Liver (tissue), 9 donors: ENCODE results near the gene SHC3. TPM values are rescaled to one million over a fixed set of nuclear protein-coding genes. Genes with fewer than 3 reads are reported as not detected.

Source experiments
- DNase-seq: peaks from one replicate; pipeline ENCODE4 v3.0.0-alpha.2; 2017; ENCODE audit warnings: low spot score
- H3K27ac ChIP-seq, 2 donors: one replicate each; pipeline ENCODE4 v1.7.0; 2013; ENCODE audit warnings: inconsistent platforms in 2 of 2, low read length in 2 of 2, control low read depth in 1 of 2, low read depth in 1 of 2, mild to moderate bottlenecking in 1 of 2
- H3K27me3 ChIP-seq, 4 donors: one replicate each; pipeline versions ENCODE4 v1.6.1 to v1.7.0; 2013; ENCODE audit warnings: low read length in 3 of 4, inconsistent platforms in 1 of 4, mild to moderate bottlenecking in 1 of 4, moderate library complexity in 1 of 4; ENCODE audit not compliant: control insufficient read depth in 4 of 4, insufficient read depth in 4 of 4
- H3K36me3 ChIP-seq, 4 donors: one replicate each; pipeline versions ENCODE4 v1.6.1 to v1.7.0; 2013; ENCODE audit warnings: low read length in 3 of 4, mild to moderate bottlenecking in 3 of 4, low read depth in 1 of 4, moderate library complexity in 1 of 4; ENCODE audit not compliant: control insufficient read depth in 4 of 4, insufficient read depth in 3 of 4
- H3K4me1 ChIP-seq, 4 donors: one replicate each; pipeline versions ENCODE4 v1.6.1 to v1.7.0; 2013; ENCODE audit warnings: low read length in 3 of 4, mild to moderate bottlenecking in 3 of 4, moderate library complexity in 1 of 4; ENCODE audit not compliant: control insufficient read depth in 4 of 4, insufficient read depth in 4 of 4
- H3K4me3 ChIP-seq, 3 donors: one replicate each; pipeline versions ENCODE4 v1.6.1 to v1.7.0; 2013; ENCODE audit warnings: low read length in 3 of 3, control low read depth in 1 of 3, low read depth in 1 of 3, mild to moderate bottlenecking in 1 of 3
- H3K9ac ChIP-seq, 2 donors: one replicate each; pipeline ENCODE4 v1.7.0; 2013; ENCODE audit warnings: low read length in 2 of 2, mild to moderate bottlenecking in 2 of 2, moderate library complexity in 2 of 2, control low read depth in 1 of 2, low read depth in 1 of 2
- H3K9me3 ChIP-seq, 4 donors: one replicate each; pipeline versions ENCODE4 v1.6.1 to v1.7.0; 2013; ENCODE audit warnings: low read length in 3 of 4; ENCODE audit not compliant: control insufficient read depth in 4 of 4
- EGR1 ChIP-seq, 2 donors: IDR thresholded peaks; 2 replicates each; pipeline ENCODE4 v1.6.1; 2016 to 2018; ENCODE audit warnings: antibody characterized with exemption in 2 of 2, low read depth in 2 of 2
- FOXA1 ChIP-seq: IDR thresholded peaks from 2 replicates; pipeline ENCODE4 v1.6.1; 2016; ENCODE audit warnings: antibody characterized with exemption
- FOXA2 ChIP-seq: IDR thresholded peaks from 2 replicates; pipeline ENCODE4 v1.6.1; 2016; ENCODE audit warnings: antibody characterized with exemption
- GABPA ChIP-seq, 2 donors: IDR thresholded peaks in 1 of 2; conservative IDR thresholded peaks in 1 of 2; 2 replicates each; pipeline ENCODE4 v1.6.1; 2016; ENCODE audit warnings: antibody characterized with exemption in 2 of 2, mild to moderate bottlenecking in 1 of 2, moderate library complexity in 1 of 2
- HNF4A ChIP-seq, 2 donors: conservative IDR thresholded peaks; 2 replicates each; pipeline ENCODE4 v1.6.1; 2016; ENCODE audit warnings: antibody characterized with exemption in 2 of 2, mild to moderate bottlenecking in 2 of 2
- HNF4G ChIP-seq: IDR thresholded peaks from 2 replicates; pipeline ENCODE4 v1.6.1; 2016; ENCODE audit warnings: antibody characterized with exemption
- JUND ChIP-seq, 2 donors: IDR thresholded peaks; 2 replicates each; pipeline ENCODE4 v1.6.1; 2016; ENCODE audit warnings: antibody characterized with exemption in 2 of 2
- NR2F2 ChIP-seq: IDR thresholded peaks from 2 replicates; pipeline ENCODE4 v1.6.1; 2016; ENCODE audit warnings: antibody characterized with exemption
- RAD21 ChIP-seq, 2 donors: IDR thresholded peaks; 2 replicates each; pipeline ENCODE4 v1.6.1; 2016; ENCODE audit warnings: antibody characterized with exemption in 2 of 2, mild to moderate bottlenecking in 2 of 2
- RXRA ChIP-seq, 2 donors: IDR thresholded peaks; 2 replicates each; pipeline ENCODE4 v1.6.1; 2017 to 2018; ENCODE audit warnings: antibody characterized with exemption in 2 of 2, mild to moderate bottlenecking in 1 of 2
- SP1 ChIP-seq: IDR thresholded peaks from 2 replicates; pipeline ENCODE4 v1.6.1; 2018; ENCODE audit warnings: antibody characterized with exemption, mild to moderate bottlenecking
- TAF1 ChIP-seq: conservative IDR thresholded peaks from 2 replicates; pipeline ENCODE4 v1.6.1; 2016; ENCODE audit warnings: antibody characterized with exemption, mild to moderate bottlenecking
- YY1 ChIP-seq: IDR thresholded peaks from 2 replicates; pipeline ENCODE4 v1.6.1; 2016; ENCODE audit warnings: antibody characterized with exemption, mild to moderate bottlenecking
- WGBS: extraction: QIAGEN DNeasy Blood & Tissue Kit; methylation state at CpG from one replicate; pipeline ENCODE4 v1.1.7; 2013; 5-methylcytosine and 5-hydroxymethylcytosine counted together
- polyA plus RNA-seq, 2 donors: library from polyadenylated mRNA; stranded (reverse) in 1 of 2; unstranded in 1 of 2; fragments of 200-250 nt in 1 of 2; fragments of >200 nt in 1 of 2; fragmentation: Nextera tagmentation in 1 of 2; extraction: Ambion mirVana in 1 of 2; gene quantifications; one replicate each; pipeline versions ENCODE4 v1.2.1 to v1.2.3, GENCODE V29; 2013 to 2015
- total RNA-seq, 2 donors: library from RNA; depleted of rRNA; stranded (reverse); fragments of >200 nt; gene quantifications; one replicate each; pipeline ENCODE4 v1.2.3, GENCODE V29; 2014
- TF ChIP-seq, protein P1 (sequence below): IDR thresholded peaks from 2 replicates; pipeline ENCODE4 v1.6.1; 2016; ENCODE audit warnings: antibody characterized with exemption
- TF ChIP-seq, protein P2 (sequence below): fragments of 150-350 bp; IDR thresholded peaks from 2 replicates; pipeline ENCODE4 v1.5.1; 2017; ENCODE audit warnings: improper control_type of control experiment, low read depth, low read length; ENCODE audit not compliant: missing input control
- TF ChIP-seq, protein P3 (sequence below): IDR thresholded peaks from 2 replicates; pipeline ENCODE4 v1.6.1; 2016; ENCODE audit warnings: antibody characterized with exemption
- TF ChIP-seq, protein P4 (sequence below): IDR thresholded peaks from 2 replicates; pipeline ENCODE4 v1.6.1; 2016; ENCODE audit warnings: antibody characterized with exemption
- TF ChIP-seq, protein P5 (sequence below): IDR thresholded peaks from 2 replicates; pipeline ENCODE4 v1.6.1; 2016; ENCODE audit warnings: antibody characterized with exemption, mild to moderate bottlenecking
- donor health status: healthy.
- donor health status: healthy.
- donor health status: healthy.
- donor health status: healthy.
- donor health status: healthy.

SHC3 gene
- total and polyA plus RNA-seq, 4 donors = 0.03 to 0.08 (median 0.04) TPM

DNA sequence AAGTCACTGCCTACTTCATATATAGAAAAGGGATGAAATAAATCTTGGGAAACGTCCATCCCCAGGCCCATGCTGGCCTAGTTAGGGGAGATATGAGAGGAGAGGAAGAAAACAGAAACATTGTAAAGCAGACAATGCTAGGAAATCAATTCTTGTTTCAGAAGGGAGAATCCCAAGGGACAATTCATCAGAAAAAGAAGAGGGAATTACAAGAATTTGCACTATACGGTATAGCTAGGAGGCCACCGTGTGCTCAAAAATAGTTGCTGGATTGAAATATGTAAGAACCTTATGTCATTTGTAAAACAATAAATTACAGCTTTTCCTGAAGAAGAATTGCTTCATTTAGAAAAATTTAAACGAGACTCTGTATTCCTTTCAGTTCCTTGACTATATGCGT, 8.3 kb upstream of the SHC3 start:
- H3K27ac ChIP-seq = no peak overlapping the region
- no peaks in the 10 kb centered on the region for H3K9me3 ChIP-seq
- 88% methylated on average over 5 of the region's 5 CpGs for whole genome bisulfite sequencing
- H3K9ac ChIP-seq = no peak overlapping the region
- peaks cover 0 to 2% (median 0%) of the 10 kb centered on the region in 4 donors for H3K27me3 ChIP-seq
- no peak for DNase-seq
- H3K4me3 ChIP-seq = no peak overlapping the region
- no peaks in the 10 kb centered on the region for H3K4me1 ChIP-seq
- no peaks in the 10 kb centered on the region for H3K36me3 ChIP-seq
- TF ChIP-seq, protein P1, sequence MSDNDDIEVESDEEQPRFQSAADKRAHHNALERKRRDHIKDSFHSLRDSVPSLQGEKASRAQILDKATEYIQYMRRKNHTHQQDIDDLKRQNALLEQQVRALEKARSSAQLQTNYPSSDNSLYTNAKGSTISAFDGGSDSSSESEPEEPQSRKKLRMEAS = no peak
- TF ChIP-seq HNF4G = no peak
- TF ChIP-seq JUND (IDR thresholded peaks at IDR 0.05) = no peak
- TF ChIP-seq, protein P2, sequence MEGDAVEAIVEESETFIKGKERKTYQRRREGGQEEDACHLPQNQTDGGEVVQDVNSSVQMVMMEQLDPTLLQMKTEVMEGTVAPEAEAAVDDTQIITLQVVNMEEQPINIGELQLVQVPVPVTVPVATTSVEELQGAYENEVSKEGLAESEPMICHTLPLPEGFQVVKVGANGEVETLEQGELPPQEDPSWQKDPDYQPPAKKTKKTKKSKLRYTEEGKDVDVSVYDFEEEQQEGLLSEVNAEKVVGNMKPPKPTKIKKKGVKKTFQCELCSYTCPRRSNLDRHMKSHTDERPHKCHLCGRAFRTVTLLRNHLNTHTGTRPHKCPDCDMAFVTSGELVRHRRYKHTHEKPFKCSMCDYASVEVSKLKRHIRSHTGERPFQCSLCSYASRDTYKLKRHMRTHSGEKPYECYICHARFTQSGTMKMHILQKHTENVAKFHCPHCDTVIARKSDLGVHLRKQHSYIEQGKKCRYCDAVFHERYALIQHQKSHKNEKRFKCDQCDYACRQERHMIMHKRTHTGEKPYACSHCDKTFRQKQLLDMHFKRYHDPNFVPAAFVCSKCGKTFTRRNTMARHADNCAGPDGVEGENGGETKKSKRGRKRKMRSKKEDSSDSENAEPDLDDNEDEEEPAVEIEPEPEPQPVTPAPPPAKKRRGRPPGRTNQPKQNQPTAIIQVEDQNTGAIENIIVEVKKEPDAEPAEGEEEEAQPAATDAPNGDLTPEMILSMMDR = no peak
- no peak for TF ChIP-seq RAD21 (IDR thresholded peaks at IDR 0.05)
- TF ChIP-seq RXRA (IDR thresholded peaks at IDR 0.05) = no peak
- no peak for TF ChIP-seq EGR1 (IDR thresholded peaks at IDR 0.05; ENCODE audit: low read depth in 2 of 2)
- TF ChIP-seq, protein P3, sequence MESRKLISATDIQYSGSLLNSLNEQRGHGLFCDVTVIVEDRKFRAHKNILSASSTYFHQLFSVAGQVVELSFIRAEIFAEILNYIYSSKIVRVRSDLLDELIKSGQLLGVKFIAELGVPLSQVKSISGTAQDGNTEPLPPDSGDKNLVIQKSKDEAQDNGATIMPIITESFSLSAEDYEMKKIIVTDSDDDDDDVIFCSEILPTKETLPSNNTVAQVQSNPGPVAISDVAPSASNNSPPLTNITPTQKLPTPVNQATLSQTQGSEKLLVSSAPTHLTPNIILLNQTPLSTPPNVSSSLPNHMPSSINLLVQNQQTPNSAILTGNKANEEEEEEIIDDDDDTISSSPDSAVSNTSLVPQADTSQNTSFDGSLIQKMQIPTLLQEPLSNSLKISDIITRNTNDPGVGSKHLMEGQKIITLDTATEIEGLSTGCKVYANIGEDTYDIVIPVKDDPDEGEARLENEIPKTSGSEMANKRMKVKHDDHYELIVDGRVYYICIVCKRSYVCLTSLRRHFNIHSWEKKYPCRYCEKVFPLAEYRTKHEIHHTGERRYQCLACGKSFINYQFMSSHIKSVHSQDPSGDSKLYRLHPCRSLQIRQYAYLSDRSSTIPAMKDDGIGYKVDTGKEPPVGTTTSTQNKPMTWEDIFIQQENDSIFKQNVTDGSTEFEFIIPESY = no peak
- TF ChIP-seq FOXA2 = no peak
- TF ChIP-seq TAF1 = no peak
- TF ChIP-seq HNF4A (conservative IDR thresholded peaks at IDR 0.05) = no peak
- TF ChIP-seq SP1 = no peak
- TF ChIP-seq FOXA1 = no peak
- TF ChIP-seq, protein P4, sequence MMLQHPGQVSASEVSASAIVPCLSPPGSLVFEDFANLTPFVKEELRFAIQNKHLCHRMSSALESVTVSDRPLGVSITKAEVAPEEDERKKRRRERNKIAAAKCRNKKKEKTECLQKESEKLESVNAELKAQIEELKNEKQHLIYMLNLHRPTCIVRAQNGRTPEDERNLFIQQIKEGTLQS = no peak
- no peak for TF ChIP-seq NR2F2
- TF ChIP-seq GABPA (IDR thresholded peaks at IDR 0.05 in 1 of 2, conservative IDR thresholded peaks at IDR 0.05 in 1 of 2) = no peak
- TF ChIP-seq YY1 = no peak
- TF ChIP-seq, protein P5, sequence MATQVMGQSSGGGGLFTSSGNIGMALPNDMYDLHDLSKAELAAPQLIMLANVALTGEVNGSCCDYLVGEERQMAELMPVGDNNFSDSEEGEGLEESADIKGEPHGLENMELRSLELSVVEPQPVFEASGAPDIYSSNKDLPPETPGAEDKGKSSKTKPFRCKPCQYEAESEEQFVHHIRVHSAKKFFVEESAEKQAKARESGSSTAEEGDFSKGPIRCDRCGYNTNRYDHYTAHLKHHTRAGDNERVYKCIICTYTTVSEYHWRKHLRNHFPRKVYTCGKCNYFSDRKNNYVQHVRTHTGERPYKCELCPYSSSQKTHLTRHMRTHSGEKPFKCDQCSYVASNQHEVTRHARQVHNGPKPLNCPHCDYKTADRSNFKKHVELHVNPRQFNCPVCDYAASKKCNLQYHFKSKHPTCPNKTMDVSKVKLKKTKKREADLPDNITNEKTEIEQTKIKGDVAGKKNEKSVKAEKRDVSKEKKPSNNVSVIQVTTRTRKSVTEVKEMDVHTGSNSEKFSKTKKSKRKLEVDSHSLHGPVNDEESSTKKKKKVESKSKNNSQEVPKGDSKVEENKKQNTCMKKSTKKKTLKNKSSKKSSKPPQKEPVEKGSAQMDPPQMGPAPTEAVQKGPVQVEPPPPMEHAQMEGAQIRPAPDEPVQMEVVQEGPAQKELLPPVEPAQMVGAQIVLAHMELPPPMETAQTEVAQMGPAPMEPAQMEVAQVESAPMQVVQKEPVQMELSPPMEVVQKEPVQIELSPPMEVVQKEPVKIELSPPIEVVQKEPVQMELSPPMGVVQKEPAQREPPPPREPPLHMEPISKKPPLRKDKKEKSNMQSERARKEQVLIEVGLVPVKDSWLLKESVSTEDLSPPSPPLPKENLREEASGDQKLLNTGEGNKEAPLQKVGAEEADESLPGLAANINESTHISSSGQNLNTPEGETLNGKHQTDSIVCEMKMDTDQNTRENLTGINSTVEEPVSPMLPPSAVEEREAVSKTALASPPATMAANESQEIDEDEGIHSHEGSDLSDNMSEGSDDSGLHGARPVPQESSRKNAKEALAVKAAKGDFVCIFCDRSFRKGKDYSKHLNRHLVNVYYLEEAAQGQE = no peak
